T-helper 2 cell treated with Interferon-gamma antibody and Interleukin-4, amounts not matched to agents 5 μg/mL and 100 μg/mL, for 36 hours (primary cell): Measurements from ENCODE around the gene NLGN4X.

ENCODE experiments used
- DNase-seq: peaks from one replicate; pipeline ENCODE4 v3.0.0; 2021; ENCODE audit warnings: low spot score
- H3K27ac Mint-ChIP-seq: one replicate; pipeline ENCODE4 v1.8.0; 2021; ENCODE audit warnings: mild to moderate bottlenecking, mixed read lengths
- H3K27me3 Mint-ChIP-seq: one replicate; pipeline ENCODE4 v1.8.0; 2021; ENCODE audit warnings: low read depth, mixed read lengths
- H3K36me3 Mint-ChIP-seq: one replicate; pipeline ENCODE4 v1.8.0; 2021; ENCODE audit warnings: low read depth, mixed read lengths
- H3K4me1 Mint-ChIP-seq: one replicate; pipeline ENCODE4 v1.8.0; 2021; ENCODE audit warnings: low read depth, mixed read lengths
- H3K4me3 Mint-ChIP-seq: one replicate; pipeline ENCODE4 v1.8.0; 2022; ENCODE audit warnings: mild to moderate bottlenecking, moderate library complexity, mixed read lengths
- H3K9me3 Mint-ChIP-seq: one replicate; pipeline ENCODE4 v1.8.0; 2021; ENCODE audit warnings: mixed read lengths

The NLGN4X gene

DNA sequence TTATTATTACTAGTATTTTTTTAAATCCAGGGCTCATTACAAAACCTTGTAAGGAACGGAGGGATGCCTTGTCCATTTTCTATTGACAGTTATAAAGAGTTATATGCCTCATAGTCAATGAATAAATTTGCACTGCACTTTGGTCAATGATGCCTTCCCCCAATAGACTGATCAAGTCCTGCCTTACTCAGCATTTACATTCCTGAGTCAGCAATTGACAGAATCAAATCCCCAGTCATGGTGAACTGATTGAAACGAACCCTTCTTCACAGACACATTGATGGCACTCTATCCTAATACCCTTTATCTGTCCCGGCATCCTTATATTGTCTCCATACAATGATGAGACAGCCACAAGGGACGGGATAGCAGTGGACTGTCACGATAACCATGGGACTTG, 213.2 kb downstream of the NLGN4X start:
- H3K9me3 Mint-ChIP-seq = no peaks in the 10 kb centered on the region
- no peak for DNase-seq
- no peak overlapping the region for H3K27ac Mint-ChIP-seq
- H3K27me3 Mint-ChIP-seq = no peaks in the 10 kb centered on the region
- no peaks in the 10 kb centered on the region for H3K4me1 Mint-ChIP-seq
- H3K4me3 Mint-ChIP-seq = no peak overlapping the region
- H3K36me3 Mint-ChIP-seq = no peaks in the 10 kb centered on the region

DNA sequence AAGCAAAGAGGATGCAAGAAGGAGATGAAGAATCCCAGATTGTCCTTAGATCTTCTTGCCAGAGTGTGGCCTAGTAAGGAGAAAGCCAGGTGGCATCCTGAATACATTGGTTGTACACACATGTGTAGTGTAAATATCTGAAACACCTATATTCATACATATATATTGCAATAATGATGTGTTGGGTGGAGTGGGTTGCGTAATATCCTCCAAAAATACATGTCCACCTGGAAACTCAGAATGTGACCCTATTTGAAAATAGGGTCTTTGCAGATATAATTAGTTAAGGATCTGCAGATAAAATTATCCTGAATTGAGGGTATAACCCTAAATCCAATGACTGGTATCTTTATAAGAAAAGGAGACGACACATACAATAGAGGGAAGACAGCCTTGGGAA, 216.3 kb downstream of the NLGN4X start:
- no peak overlapping the region for H3K4me3 Mint-ChIP-seq
- no peaks in the 10 kb centered on the region for H3K36me3 Mint-ChIP-seq
- DNase-seq = no peak
- H3K27ac Mint-ChIP-seq = no peak overlapping the region
- H3K4me1 Mint-ChIP-seq = no peaks in the 10 kb centered on the region
- no peaks in the 10 kb centered on the region for H3K9me3 Mint-ChIP-seq
- H3K27me3 Mint-ChIP-seq = no peaks in the 10 kb centered on the region

DNA sequence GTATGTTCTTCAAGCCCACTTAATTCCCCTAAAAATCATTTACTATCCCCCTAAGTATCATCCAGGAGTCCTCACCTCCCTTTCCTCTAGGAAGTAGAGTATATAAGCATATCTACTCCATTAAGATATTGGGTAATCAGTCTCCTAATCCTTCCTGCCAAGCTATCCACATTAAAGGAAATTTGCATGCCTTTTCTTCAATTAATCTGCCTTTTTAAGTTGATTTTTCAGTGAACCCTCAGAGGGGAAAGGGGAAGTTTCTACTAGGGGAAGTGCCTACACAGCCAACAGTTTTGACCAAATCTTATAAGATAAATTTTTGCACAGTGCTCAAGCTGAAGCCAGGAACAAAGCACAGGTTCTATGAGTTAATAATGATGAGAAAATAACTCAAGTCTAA, 222.8 kb downstream of the NLGN4X start:
- Mint-ChIP-seq H3K36me3 (no peaks in the 10 kb centered on the region), H3K4me1 (no peaks in the 10 kb centered on the region), H3K27ac (no peak overlapping the region), H3K9me3 (no peaks in the 10 kb centered on the region), H3K27me3 (no peaks in the 10 kb centered on the region), H3K4me3 (no peak overlapping the region)
- DNase-seq = no peak

- Mint-ChIP-seq H3K36me3 (no peaks in the 10 kb centered on the region), H3K4me3 (no peak overlapping the region), H3K27me3 (no peaks in the 10 kb centered on the region), H3K27ac (no peak overlapping the region), H3K4me1 (no peaks in the 10 kb centered on the region), H3K9me3 (no peaks in the 10 kb centered on the region)
- DNase-seq = no peak
Measured at GRCh38 chrX:6004529-6004928, 224.1 kb downstream of the NLGN4X start.

GRCh38 chrX:6002056-6002455, 226.6 kb downstream of the NLGN4X start:
- Mint-ChIP-seq H3K4me1 (no peaks in the 10 kb centered on the region), H3K27ac (no peak overlapping the region), H3K9me3 (no peaks in the 10 kb centered on the region), H3K36me3 (no peaks in the 10 kb centered on the region), H3K27me3 (no peaks in the 10 kb centered on the region), H3K4me3 (no peak overlapping the region)
- no peak for DNase-seq

GRCh38 chrX:5998901-5999300, 229.8 kb downstream of the NLGN4X start:
- H3K9me3 Mint-ChIP-seq = no peaks in the 10 kb centered on the region
- H3K4me1 Mint-ChIP-seq = no peaks in the 10 kb centered on the region
- no peak overlapping the region for H3K27ac Mint-ChIP-seq

DNA sequence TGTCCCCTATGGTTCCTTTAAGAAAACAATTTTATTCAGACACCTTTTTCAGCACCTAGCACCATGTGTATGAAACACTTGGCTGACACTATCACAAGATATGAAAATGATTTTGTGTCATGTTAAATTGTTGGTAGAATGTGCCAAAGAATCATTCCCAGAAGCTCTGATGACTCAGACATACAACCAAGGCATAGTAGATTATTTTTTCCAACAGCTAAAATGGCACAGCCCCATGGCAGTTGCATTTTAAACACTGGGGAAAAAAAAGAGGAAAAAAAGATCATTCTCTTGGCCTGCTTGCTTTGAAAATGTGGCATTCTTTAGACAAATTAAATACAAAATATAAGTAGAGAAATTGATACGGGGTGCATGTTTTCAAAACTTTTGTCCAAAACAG, 230.2 kb downstream of the NLGN4X start:
- Mint-ChIP-seq H3K4me3 (no peak overlapping the region), H3K9me3 (no peaks in the 10 kb centered on the region), H3K4me1 (no peaks in the 10 kb centered on the region), H3K27me3 (no peaks in the 10 kb centered on the region), H3K36me3 (no peaks in the 10 kb centered on the region), H3K27ac (no peak overlapping the region)
- no peak for DNase-seq

More at GRCh38 chrX:5998901-5999300, 229.8 kb downstream of the NLGN4X start:
- H3K27me3 Mint-ChIP-seq = no peaks in the 10 kb centered on the region
- no peak overlapping the region for H3K4me3 Mint-ChIP-seq
- no peak for DNase-seq
- no peaks in the 10 kb centered on the region for H3K36me3 Mint-ChIP-seq

- Mint-ChIP-seq H3K27me3 (no peaks in the 10 kb centered on the region), H3K27ac (no peak overlapping the region), H3K4me1 (no peaks in the 10 kb centered on the region), H3K4me3 (no peak overlapping the region), H3K36me3 (no peaks in the 10 kb centered on the region), H3K9me3 (no peaks in the 10 kb centered on the region)
- DNase-seq = no peak
Measured at GRCh38 chrX:5991393-5991792, 237.3 kb downstream of the NLGN4X start.

DNA sequence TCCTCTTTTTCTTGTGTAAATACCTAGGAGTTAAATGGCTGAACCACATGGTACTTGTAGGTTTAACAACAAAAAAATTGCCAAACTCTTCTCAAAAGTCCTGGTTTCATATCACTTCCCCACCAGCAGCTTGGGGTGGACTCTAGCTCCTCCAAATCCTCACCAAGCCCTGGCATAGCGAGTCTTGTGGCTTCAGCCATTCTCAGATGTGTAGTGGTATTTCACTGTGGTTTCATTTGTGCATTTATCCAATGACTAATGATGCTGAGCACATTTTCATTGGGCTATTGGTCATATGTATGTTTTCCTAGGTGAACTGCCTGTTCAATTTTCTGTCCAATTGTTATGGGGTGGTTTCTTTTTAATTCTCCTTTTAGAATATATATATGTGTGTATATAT, 249.3 kb downstream of the NLGN4X start:
- H3K27me3 Mint-ChIP-seq = no peaks in the 10 kb centered on the region

GRCh38 chrX:5976332-5976731, 252.3 kb downstream of the NLGN4X start:
- H3K27me3 Mint-ChIP-seq = no peaks in the 10 kb centered on the region
- no peak overlapping the region for H3K4me3 Mint-ChIP-seq
- H3K36me3 Mint-ChIP-seq = no peaks in the 10 kb centered on the region
- H3K27ac Mint-ChIP-seq = no peak overlapping the region
- H3K9me3 Mint-ChIP-seq = no peaks in the 10 kb centered on the region
- DNase-seq = no peak
- H3K4me1 Mint-ChIP-seq = no peaks in the 10 kb centered on the region

More for the DNA sequence above, 249.3 kb downstream of the NLGN4X start:
- DNase-seq = no peak
- Mint-ChIP-seq H3K4me3 (no peak overlapping the region), H3K36me3 (no peaks in the 10 kb centered on the region), H3K4me1 (no peaks in the 10 kb centered on the region), H3K9me3 (no peaks in the 10 kb centered on the region), H3K27ac (no peak overlapping the region)

DNA sequence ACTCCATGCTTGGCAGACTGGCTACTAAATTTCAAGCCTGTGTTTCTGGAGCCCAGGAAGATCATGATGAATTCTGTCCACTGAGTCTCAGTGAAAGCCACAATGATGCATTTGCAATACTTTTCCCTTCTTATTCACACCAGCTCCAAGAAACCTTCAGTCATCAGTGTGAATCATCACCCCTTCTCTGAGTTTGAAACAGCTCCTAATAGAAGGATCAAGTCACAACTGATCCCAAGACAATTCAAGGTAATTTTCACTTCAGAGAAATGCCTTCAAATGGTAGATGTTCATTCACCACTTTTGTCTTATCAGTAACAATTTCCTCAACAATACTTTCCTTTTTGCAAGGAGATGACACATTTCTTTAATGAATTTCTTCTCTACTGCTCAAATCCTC, 257.4 kb downstream of the NLGN4X start:
- Mint-ChIP-seq H3K9me3 (no peaks in the 10 kb centered on the region), H3K36me3 (no peaks in the 10 kb centered on the region), H3K4me3 (no peak overlapping the region), H3K4me1 (no peaks in the 10 kb centered on the region), H3K27ac (no peak overlapping the region), H3K27me3 (no peaks in the 10 kb centered on the region)
- DNase-seq = no peak

DNA sequence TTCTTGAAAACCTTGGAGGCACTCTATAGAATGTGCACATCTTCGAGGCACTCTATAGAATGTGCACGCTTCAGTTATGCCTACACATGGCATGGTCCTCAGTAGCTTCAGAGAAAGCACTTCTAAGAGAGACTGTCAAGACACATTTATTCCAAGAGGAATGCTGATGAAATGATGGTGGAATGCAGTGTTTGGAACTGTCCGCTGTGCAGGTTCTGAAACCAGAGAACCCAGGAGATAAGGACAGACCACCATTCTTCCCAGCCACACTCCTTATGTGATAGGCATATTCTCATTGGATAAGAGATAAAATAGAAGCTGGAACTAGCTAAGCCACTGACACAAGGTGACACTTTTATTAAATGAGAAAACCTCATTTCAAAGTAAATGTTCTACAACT, 263.3 kb downstream of the NLGN4X start:
- Mint-ChIP-seq H3K4me3 (no peak overlapping the region), H3K27ac (no peak overlapping the region), H3K4me1 (no peaks in the 10 kb centered on the region), H3K9me3 (no peaks in the 10 kb centered on the region), H3K36me3 (no peaks in the 10 kb centered on the region), H3K27me3 (no peaks in the 10 kb centered on the region)
- DNase-seq = no peak

DNA sequence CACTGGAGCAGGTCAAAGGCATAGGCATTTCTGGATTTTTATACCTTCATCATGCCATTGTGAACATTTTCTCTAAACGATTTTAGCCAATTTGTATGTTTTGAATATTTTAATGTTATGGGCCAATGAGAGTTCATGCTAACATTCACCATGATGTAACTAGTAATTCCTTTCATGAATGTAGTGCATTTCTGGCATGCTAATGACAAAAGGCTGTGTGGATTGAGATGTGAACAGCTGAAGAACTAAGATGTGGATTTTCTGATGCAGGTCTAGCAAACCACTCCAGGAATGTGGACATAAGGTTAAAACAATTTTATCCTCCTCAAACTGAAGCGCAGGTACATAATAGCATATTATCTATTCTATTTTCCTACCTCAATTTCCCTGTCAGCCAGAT, 269.4 kb downstream of the NLGN4X start:
- no peak overlapping the region for H3K4me3 Mint-ChIP-seq
- H3K27me3 Mint-ChIP-seq = no peaks in the 10 kb centered on the region
- no peaks in the 10 kb centered on the region for H3K9me3 Mint-ChIP-seq
- H3K36me3 Mint-ChIP-seq = no peaks in the 10 kb centered on the region
- H3K27ac Mint-ChIP-seq = no peak overlapping the region
- no peak for DNase-seq
- H3K4me1 Mint-ChIP-seq = no peaks in the 10 kb centered on the region

DNA sequence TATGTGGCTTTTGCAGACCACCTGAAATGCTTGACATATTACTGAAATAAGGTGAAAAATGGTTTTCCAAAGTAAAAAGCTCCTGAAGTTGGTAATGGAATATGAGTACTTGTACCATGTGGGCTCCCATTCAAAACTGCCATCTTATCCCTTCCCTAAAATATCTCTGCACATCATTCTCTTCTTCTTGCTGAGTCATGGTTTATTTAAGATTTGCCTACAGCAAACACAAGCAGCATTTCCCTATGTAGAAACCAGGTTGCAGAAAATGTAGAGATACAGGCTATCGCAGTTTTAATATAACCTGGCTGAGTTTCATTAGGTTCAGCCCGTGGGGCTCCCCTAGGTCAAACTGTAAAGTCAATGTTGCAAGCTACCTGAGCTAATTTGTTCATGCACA, 270.1 kb downstream of the NLGN4X start:
- H3K9me3 Mint-ChIP-seq = no peaks in the 10 kb centered on the region
- DNase-seq = no peak
- H3K27ac Mint-ChIP-seq = no peak overlapping the region
- H3K4me3 Mint-ChIP-seq = no peak overlapping the region
- H3K36me3 Mint-ChIP-seq = no peaks in the 10 kb centered on the region
- no peaks in the 10 kb centered on the region for H3K4me1 Mint-ChIP-seq
- no peaks in the 10 kb centered on the region for H3K27me3 Mint-ChIP-seq

DNA sequence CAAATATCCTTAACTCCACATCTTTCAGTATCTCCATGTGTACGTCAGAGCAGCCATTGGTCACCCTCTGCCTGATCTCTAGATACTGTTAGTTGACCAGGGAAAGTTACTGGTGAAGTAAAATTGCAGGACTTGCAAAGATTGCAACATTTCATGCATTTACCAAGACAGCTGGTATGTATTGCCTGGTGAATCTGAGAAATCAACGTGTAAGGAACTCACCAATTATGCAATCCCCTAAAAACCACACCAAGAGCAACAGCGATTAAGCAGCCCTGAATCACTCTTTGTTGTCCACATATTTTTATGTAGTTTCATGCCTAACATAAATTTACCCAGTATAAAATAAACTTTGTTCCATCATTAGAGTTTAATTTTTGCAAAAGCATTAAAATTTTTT, 271.2 kb downstream of the NLGN4X start:
- no peak for DNase-seq
- H3K27me3 Mint-ChIP-seq = no peaks in the 10 kb centered on the region
- H3K9me3 Mint-ChIP-seq = no peaks in the 10 kb centered on the region
- H3K4me3 Mint-ChIP-seq = no peak overlapping the region
- H3K36me3 Mint-ChIP-seq = no peaks in the 10 kb centered on the region
- no peak overlapping the region for H3K27ac Mint-ChIP-seq
- no peaks in the 10 kb centered on the region for H3K4me1 Mint-ChIP-seq
